CD14-positive monocyte (primary cell): ENCODE measurements around the gene LRBA. TPM values are rescaled to one million over a fixed set of nuclear protein-coding genes. Genes with fewer than 3 reads are reported as not detected.

Source experiments
- DNase-seq, 3 donors: peaks; one replicate each; pipeline ENCODE4 v3.0.0-alpha.2; 2011 to 2022
- H2AFZ ChIP-seq: 2 replicates; pipeline ENCODE4 v1.6.0; 2012; ENCODE audit warnings: mild to moderate bottlenecking, low read depth, low read length, inconsistent platforms; ENCODE audit not compliant: insufficient read depth, poor library complexity, severe bottlenecking
- H3K27ac ChIP-seq, 2 donors: 1 replicate in 1 of 2; 2 replicates in 1 of 2; pipeline ENCODE4 v1.5.1; 2012 to 2013; ENCODE audit warnings: low read length in 2 of 2, control low read depth in 1 of 2, inconsistent platforms in 1 of 2, low read depth in 1 of 2, mild to moderate bottlenecking in 1 of 2
- H3K27me3 ChIP-seq, 2 donors: one replicate each; pipeline versions ENCODE4 v1.6.0 to v1.6.1; 2011 to 2013; ENCODE audit warnings: low read length in 2 of 2; ENCODE audit not compliant: control insufficient read depth in 2 of 2, insufficient read depth in 2 of 2
- H3K36me3 ChIP-seq, 2 donors: replicated peaks in 1 of 2; 1 replicate in 1 of 2; 2 replicates in 1 of 2; pipeline versions ENCODE4 v1.5.1 to v1.6.1; 2012 to 2013; ENCODE audit warnings: low read length in 2 of 2, control low read depth in 1 of 2, inconsistent platforms in 1 of 2, mild to moderate bottlenecking in 1 of 2; ENCODE audit not compliant: insufficient read depth in 2 of 2, control insufficient read depth in 1 of 2
- H3K4me1 ChIP-seq, 2 donors: 1 replicate in 1 of 2; 2 replicates in 1 of 2; pipeline versions ENCODE4 v1.5.1 to v1.6.1; 2012 to 2013; ENCODE audit warnings: low read length in 2 of 2, control low read depth in 1 of 2, inconsistent platforms in 1 of 2, mild to moderate bottlenecking in 1 of 2, moderate library complexity in 1 of 2; ENCODE audit not compliant: insufficient read depth in 2 of 2, control insufficient read depth in 1 of 2
- H3K4me2 ChIP-seq: replicated peaks from 2 replicates; pipeline ENCODE3; 2012; ENCODE audit warnings: low read length, moderate library complexity, mild to moderate bottlenecking; ENCODE audit not compliant: poor library complexity, severe bottlenecking; ENCODE audit errors: extremely low read depth
- H3K4me3 ChIP-seq, 3 experiments: fragments of 200-600 bp in 1 of 3; sonication (generic) in 1 of 3; replicated peaks in 1 of 3; 1 replicate in 2 of 3; 2 replicates in 1 of 3; pipeline ENCODE4 v1.5.1; 2011 to 2013; ENCODE audit warnings: low read length in 3 of 3, mild to moderate bottlenecking in 3 of 3, control low read depth in 2 of 3, low read depth in 2 of 3, inconsistent platforms in 1 of 3, moderate library complexity in 1 of 3
- H3K79me2 ChIP-seq: 2 replicates; pipeline ENCODE4 v1.6.0; 2012; ENCODE audit warnings: mild to moderate bottlenecking, control low read depth, inconsistent platforms, low read length, moderate library complexity; ENCODE audit not compliant: insufficient read depth
- H3K9ac ChIP-seq: 2 replicates; pipeline ENCODE4 v1.6.0; 2017; ENCODE audit warnings: low read length, mild to moderate bottlenecking; ENCODE audit not compliant: insufficient read depth, poor library complexity, severe bottlenecking
- H3K9me3 ChIP-seq, 2 donors: replicated peaks in 1 of 2; 1 replicate in 1 of 2; 2 replicates in 1 of 2; pipeline versions ENCODE4 v1.5.1 to v1.6.1; 2012 to 2013; ENCODE audit warnings: low read length in 2 of 2, control low read depth in 1 of 2; ENCODE audit not compliant: control insufficient read depth in 1 of 2, insufficient read depth in 1 of 2
- H4K20me1 ChIP-seq: 2 replicates; pipeline ENCODE4 v1.6.0; 2012; ENCODE audit warnings: mild to moderate bottlenecking, low read length, control low read depth, moderate library complexity; ENCODE audit not compliant: insufficient read depth
- H3K27ac Mint-ChIP-seq, 7 donors: one replicate each; pipeline ENCODE4 v1.8.0; 2020; ENCODE audit warnings: mild to moderate bottlenecking in 7 of 7, mixed read lengths in 7 of 7, moderate library complexity in 6 of 7, inconsistent platforms in 2 of 7
- H3K27me3 Mint-ChIP-seq, 3 donors: one replicate each; pipeline ENCODE4 v1.8.0; 2021 to 2022; ENCODE audit warnings: low read depth in 3 of 3, mild to moderate bottlenecking in 3 of 3, mixed read lengths in 3 of 3, moderate library complexity in 3 of 3, inconsistent platforms in 1 of 3
- H3K36me3 Mint-ChIP-seq, 2 donors: one replicate each; pipeline ENCODE4 v1.8.0; 2020; ENCODE audit warnings: mixed read lengths in 2 of 2, inconsistent platforms in 1 of 2, mild to moderate bottlenecking in 1 of 2
- H3K4me1 Mint-ChIP-seq: one replicate; pipeline ENCODE4 v1.8.0; 2020; ENCODE audit warnings: mild to moderate bottlenecking, mixed read lengths
- H3K4me3 Mint-ChIP-seq, 2 donors: one replicate each; pipeline ENCODE4 v1.8.0; 2020; ENCODE audit warnings: mild to moderate bottlenecking in 2 of 2, mixed read lengths in 2 of 2, moderate library complexity in 1 of 2
- H3K9me3 Mint-ChIP-seq, 7 donors: one replicate each; pipeline ENCODE4 v1.8.0; 2020 to 2022; ENCODE audit warnings: mixed read lengths in 7 of 7, mild to moderate bottlenecking in 6 of 7, moderate library complexity in 6 of 7, inconsistent platforms in 2 of 7
- WGBS: methylation state at CpG from one replicate; pipeline ENCODE4 v1.1.5; 2013; ENCODE audit warnings: missing lambda C conversion rate; ENCODE audit not compliant: insufficient coverage; 5-methylcytosine and 5-hydroxymethylcytosine counted together
- intact Hi-C, 2 donors: fragments of 100-400 bp; cut with micrococcal nuclease; formaldehyde crosslinking; loops; one replicate each; pipeline versions ENCODE4 v1.15.0 to v1.15.1; 2023
- polyA plus RNA-seq, 3 donors: library from polyadenylated mRNA; depleted of rRNA in 1 of 3; unstranded in 2 of 3; stranded (reverse) in 1 of 3; fragments of 300-500 nt in 2 of 3; fragments of >200 nt in 1 of 3; fragmentation: Illumina TruSeq in 2 of 3; gene quantifications; 1 replicate in 2 of 3; 2 replicates in 1 of 3; pipeline ENCODE4 v1.2.3, GENCODE V29; 2012 to 2021
- TF ChIP-seq, protein P1 (sequence below): fragments of 200-600 bp; IDR thresholded peaks from one replicate; pipeline ENCODE4 v1.8.0; 2022; ENCODE audit warnings: antibody characterized with exemption, mild to moderate bottlenecking

The LRBA gene
- polyA plus RNA-seq, 3 donors, result 1.5 to 5.5 (median 4.4) TPM

DNA sequence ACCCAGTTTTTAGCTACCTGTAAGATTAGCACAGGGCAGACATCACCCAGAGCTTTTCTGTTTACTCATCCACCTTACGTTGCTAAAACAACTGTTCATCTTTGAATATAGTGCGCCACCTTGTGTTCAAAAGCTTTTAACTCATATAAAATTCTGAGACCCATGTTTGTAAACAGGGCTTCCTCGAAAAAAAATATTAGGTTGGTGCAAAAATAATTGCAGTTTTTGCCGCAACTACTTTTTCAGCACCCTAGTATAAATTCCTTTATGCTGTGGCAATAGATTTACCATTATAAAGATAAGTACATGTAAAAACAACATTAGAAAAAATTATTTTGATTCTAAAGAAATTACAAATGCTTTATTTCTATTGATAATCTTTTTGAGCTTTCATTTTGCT lies 147.9 kb downstream of the LRBA start:
- H3K4me1 Mint-ChIP-seq, result no peaks in the 10 kb centered on the region
- no CpG with 5 or more reads among the region's 4 CpGs for WGBS
- H3K27ac Mint-ChIP-seq, result no peak overlapping the region
- Histone ChIP-seq H3K27me3 (no peaks in the 10 kb centered on the region), H3K4me2 (no peak overlapping the region), H3K79me2 (no peaks in the 10 kb centered on the region), H3K27ac (no peak overlapping the region), H3K9ac (no peak overlapping the region), H3K36me3 (no peaks in the 10 kb centered on the region), H4K20me1 (no peaks in the 10 kb centered on the region), H3K9me3 (no peaks in the 10 kb centered on the region), H3K4me1 (no peaks in the 10 kb centered on the region), H2AFZ (no peak overlapping the region), H3K4me3 (no peak overlapping the region)
- H3K27me3 Mint-ChIP-seq, result no peaks in the 10 kb centered on the region
- DNase-seq, result peak; percentile 44 to 65 (median 58)
- intact Hi-C loops, result loop anchor here (10.0 kb wide), 2 partner anchors 572 to 872 kb away; no protein-coding TSS in a partner anchor
- no peak overlapping the region for H3K4me3 Mint-ChIP-seq
- TF ChIP-seq, protein P1, sequence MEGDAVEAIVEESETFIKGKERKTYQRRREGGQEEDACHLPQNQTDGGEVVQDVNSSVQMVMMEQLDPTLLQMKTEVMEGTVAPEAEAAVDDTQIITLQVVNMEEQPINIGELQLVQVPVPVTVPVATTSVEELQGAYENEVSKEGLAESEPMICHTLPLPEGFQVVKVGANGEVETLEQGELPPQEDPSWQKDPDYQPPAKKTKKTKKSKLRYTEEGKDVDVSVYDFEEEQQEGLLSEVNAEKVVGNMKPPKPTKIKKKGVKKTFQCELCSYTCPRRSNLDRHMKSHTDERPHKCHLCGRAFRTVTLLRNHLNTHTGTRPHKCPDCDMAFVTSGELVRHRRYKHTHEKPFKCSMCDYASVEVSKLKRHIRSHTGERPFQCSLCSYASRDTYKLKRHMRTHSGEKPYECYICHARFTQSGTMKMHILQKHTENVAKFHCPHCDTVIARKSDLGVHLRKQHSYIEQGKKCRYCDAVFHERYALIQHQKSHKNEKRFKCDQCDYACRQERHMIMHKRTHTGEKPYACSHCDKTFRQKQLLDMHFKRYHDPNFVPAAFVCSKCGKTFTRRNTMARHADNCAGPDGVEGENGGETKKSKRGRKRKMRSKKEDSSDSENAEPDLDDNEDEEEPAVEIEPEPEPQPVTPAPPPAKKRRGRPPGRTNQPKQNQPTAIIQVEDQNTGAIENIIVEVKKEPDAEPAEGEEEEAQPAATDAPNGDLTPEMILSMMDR, result peak; percentile 76
- H3K36me3 Mint-ChIP-seq, result peaks cover 2 to 6% of the 10 kb centered on the region in 2 donors
- H3K9me3 Mint-ChIP-seq, result peaks cover 0 to 2% (median 0%) of the 10 kb centered on the region in 7 donors

DNA sequence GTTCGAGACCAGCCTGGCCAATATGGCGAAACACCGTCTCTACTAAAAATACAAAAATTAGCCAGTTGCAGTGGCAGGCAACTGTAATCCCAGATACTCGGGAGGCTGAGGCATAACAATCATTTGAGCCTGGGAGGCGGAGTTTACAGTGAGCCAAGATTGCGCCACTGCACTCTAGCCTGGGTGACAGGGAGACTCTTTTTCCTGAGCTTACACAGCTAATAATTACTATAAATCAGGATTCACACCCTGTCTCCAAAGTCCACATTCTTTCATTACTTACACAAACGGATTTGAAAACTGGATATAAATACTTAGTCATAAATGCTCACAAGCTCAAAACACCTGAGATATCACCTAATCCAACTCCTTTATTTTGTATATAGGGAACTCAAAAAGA lies 151.6 kb downstream of the LRBA start:
- H4K20me1 ChIP-seq, result no peaks in the 10 kb centered on the region
- no peak overlapping the region for H3K4me3 ChIP-seq
- Mint-ChIP-seq H3K27ac (no peak overlapping the region), H3K36me3 (peaks cover 2 to 3% of the 10 kb centered on the region in 2 donors), H3K4me1 (no peaks in the 10 kb centered on the region), H3K4me3 (no peak overlapping the region), H3K27me3 (no peaks in the 10 kb centered on the region), H3K9me3 (peaks cover 0 to 3% (median 0%) of the 10 kb centered on the region in 7 donors)
- H3K9me3 ChIP-seq, result no peaks in the 10 kb centered on the region
- H3K27me3 ChIP-seq, result no peaks in the 10 kb centered on the region
- no peak overlapping the region for H2AFZ ChIP-seq
- DNase-seq, result no peak
- TF ChIP-seq, protein P1, result no peak
- H3K4me2 ChIP-seq, result no peak overlapping the region
- intact Hi-C loops, result loop anchor here (10.0 kb wide), 2 partner anchors 569 to 869 kb away; no protein-coding TSS in a partner anchor
- no peaks in the 10 kb centered on the region for H3K36me3 ChIP-seq
- H3K9ac ChIP-seq, result no peak overlapping the region
- no peak overlapping the region for H3K27ac ChIP-seq
- H3K79me2 ChIP-seq, result no peaks in the 10 kb centered on the region
- H3K4me1 ChIP-seq, result no peaks in the 10 kb centered on the region
- WGBS, result 83% methylated on average over 5 of the region's 7 CpGs
